NCI-H2227 treated with DMSO at 0.1 percent for 48 hours (cell line): Measurements from ENCODE around the gene CDH6.

Experiments
- DNase-seq: peaks from one replicate; lab custom pipeline; 2025; lab: John Stamatoyannopoulos, UW

The CDH6 gene

GRCh38 chr5:31193591-31194467 lies at the start of gene CDH6:
TSS of gene CDH6 (plus strand) at chr5:31193686. CDS start at chr5:31267474, 73,788 bp downstream.
- peak; percentile 22 for DNase-seq

- DNase-seq: no peak
Observed at GRCh38 chr5:31144364-31144763, 49.1 kb upstream of the CDH6 start.

GRCh38 chr5:31148959-31149475 lies 44.5 kb upstream of the CDH6 start:
- no peak for DNase-seq

GRCh38 chr5:31153521-31153920 lies 40.0 kb upstream of the CDH6 start:
- no peak for DNase-seq

GRCh38 chr5:31156631-31157160 lies 36.8 kb upstream of the CDH6 start:
- DNase-seq: no peak

GRCh38 chr5:31157720-31158119 lies 35.8 kb upstream of the CDH6 start:
- DNase-seq: no peak

GRCh38 chr5:31158686-31159085 lies 34.8 kb upstream of the CDH6 start:
- DNase-seq: no peak

GRCh38 chr5:31161781-31162181 lies 31.7 kb upstream of the CDH6 start:
- DNase-seq: no peak

- DNase-seq: no peak
Observed at GRCh38 chr5:31165729-31166128, 27.8 kb upstream of the CDH6 start.

- no peak for DNase-seq
Observed at GRCh38 chr5:31169379-31169778, 24.1 kb upstream of the CDH6 start.

GRCh38 chr5:31172881-31173280 lies 20.6 kb upstream of the CDH6 start:
- DNase-seq: no peak

- DNase-seq: no peak
Observed at GRCh38 chr5:31173614-31174013, 19.9 kb upstream of the CDH6 start.

- no peak for DNase-seq
Observed at GRCh38 chr5:31181376-31181987, 12.0 kb upstream of the CDH6 start.

GRCh38 chr5:31182136-31182535 lies 11.3 kb upstream of the CDH6 start:
- DNase-seq: no peak

GRCh38 chr5:31185951-31186350 lies 7.5 kb upstream of the CDH6 start:
- DNase-seq: no peak

- DNase-seq: peak; percentile 17
Observed at GRCh38 chr5:31186672-31187267, 6.7 kb upstream of the CDH6 start.

- no peak for DNase-seq
Observed at GRCh38 chr5:31187591-31187990, 5.9 kb upstream of the CDH6 start.

- no peak for DNase-seq
Observed at GRCh38 chr5:31192442-31192841, 1.0 kb upstream of the CDH6 start.

- no peak for DNase-seq
Observed at GRCh38 chr5:31193116-31193515, 370 bp upstream of the CDH6 start.

GRCh38 chr5:31194468-31194813 lies 955 bp downstream of the CDH6 start:
- no peak for DNase-seq

GRCh38 chr5:31194892-31195555 lies 1.5 kb downstream of the CDH6 start:
- DNase-seq: no peak

- no peak for DNase-seq
Observed at GRCh38 chr5:31196309-31196708, 2.8 kb downstream of the CDH6 start.
